ENCODE results near the gene UHRF1.
"Not testable (repeated sequence)": the region's sequence is repeated elsewhere in the genome, so short reads cannot be mapped to it uniquely, and the experiment has no call there.

The UHRF1 gene

DNA sequence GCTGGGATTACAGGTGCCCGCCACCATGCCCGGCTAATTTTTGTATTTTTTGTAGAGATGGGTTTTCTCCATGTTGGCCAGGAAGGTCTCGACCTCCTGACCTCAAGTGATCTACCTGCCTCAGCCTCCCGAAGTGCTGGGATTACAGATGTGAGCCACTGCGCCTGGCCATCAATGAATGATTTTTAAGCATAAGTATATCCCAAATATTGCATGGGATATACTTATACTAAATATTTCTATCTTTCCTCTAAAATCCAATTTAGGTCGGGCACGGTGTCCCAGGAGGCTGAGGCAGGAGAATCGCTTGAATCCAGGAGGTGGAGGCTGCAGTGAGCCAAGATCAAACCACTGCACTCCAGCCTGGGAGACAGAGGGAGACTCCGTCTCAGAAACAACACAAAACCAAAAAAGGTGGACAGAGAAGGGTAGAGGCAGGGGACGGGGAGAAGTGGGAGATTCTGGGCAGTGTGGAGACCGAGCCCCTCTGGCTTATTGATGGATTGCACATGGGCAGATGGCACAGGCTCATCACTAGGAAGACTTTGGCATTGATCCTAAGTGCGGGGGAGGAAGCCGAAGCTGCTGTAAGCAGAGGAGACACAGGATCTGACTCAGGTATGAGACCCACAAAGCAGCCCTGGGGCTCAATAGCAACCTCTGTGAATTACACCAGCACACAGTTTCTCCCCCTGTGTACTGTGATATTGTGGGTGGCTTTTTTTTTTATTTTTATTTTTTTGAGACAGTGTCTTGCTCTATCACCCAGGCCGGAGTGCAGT, 20.1 kb upstream of the UHRF1 start:
- H3K27me3 ChIP-seq (ENCODE audit: insufficient read depth, insufficient read length) = peaks cover 10% of the 10 kb centered on the region
- no peaks in the 10 kb centered on the region for H3K9me3 ChIP-seq (ENCODE audit: insufficient read depth, low read length)
- H3K4me3 ChIP-seq (ENCODE audit: insufficient read length, low read depth) = no peak overlapping the region
- DNase-seq (ENCODE audit: low read depth, low spot score) = no peak
- H3K4me1 ChIP-seq (ENCODE audit: insufficient read depth, insufficient read length) = no peaks in the 10 kb centered on the region
- H3K36me3 ChIP-seq (ENCODE audit: insufficient read depth, insufficient read length, low read length) = no peaks in the 10 kb centered on the region
- H3K9ac ChIP-seq (ENCODE audit: insufficient read length, low read depth) = no peak overlapping the region
- TF ChIP-seq SUZ12 (IDR thresholded peaks at IDR 0.05; ENCODE audit: extremely low read depth, insufficient read depth, insufficient read length) (no peak), YY1 (IDR thresholded peaks at IDR 0.05; ENCODE audit: insufficient read depth, insufficient read length) (no peak), ZNF274 (IDR thresholded peaks at IDR 0.05; ENCODE audit: low read depth, low read length) (no peak)

DNA sequence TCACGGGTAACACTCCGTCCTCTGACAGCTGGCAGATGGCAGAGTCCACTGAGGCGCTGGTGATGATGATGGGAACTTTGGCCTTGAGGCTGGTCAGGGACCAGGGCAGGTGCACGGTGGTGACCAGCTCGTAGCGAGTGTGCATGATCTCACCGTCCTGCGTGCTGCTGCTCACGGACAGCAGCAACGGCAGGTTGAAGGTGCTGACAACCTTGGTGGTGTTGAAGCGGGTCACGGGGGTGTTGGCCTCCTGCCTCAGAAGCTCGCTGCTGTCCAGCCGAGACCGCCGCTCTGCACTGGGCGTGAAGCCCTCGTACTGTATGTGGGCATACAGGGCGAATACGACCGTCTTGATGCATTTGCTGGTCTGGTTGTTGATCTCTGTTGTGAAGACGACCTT, 18.2 kb upstream of the UHRF1 start:
- no peak for TF ChIP-seq YY1 (IDR thresholded peaks at IDR 0.05; ENCODE audit: insufficient read depth, insufficient read length)
- TF ChIP-seq ZNF274 (IDR thresholded peaks at IDR 0.05; ENCODE audit: low read depth, low read length) = no peak
- TF ChIP-seq SUZ12 (IDR thresholded peaks at IDR 0.05; ENCODE audit: extremely low read depth, insufficient read depth, insufficient read length) = no peak
- H3K4me1 ChIP-seq (ENCODE audit: insufficient read depth, insufficient read length) = peaks cover 4% of the 10 kb centered on the region
- no peak for DNase-seq (ENCODE audit: low read depth, low spot score)
- no peak overlapping the region for H3K9ac ChIP-seq (ENCODE audit: insufficient read length, low read depth)
- H3K36me3 ChIP-seq (ENCODE audit: insufficient read depth, insufficient read length, low read length) = no peaks in the 10 kb centered on the region
- no peaks in the 10 kb centered on the region for H3K9me3 ChIP-seq (ENCODE audit: insufficient read depth, low read length)
- H3K27me3 ChIP-seq (ENCODE audit: insufficient read depth, insufficient read length) = peaks cover 16% of the 10 kb centered on the region
- no peak overlapping the region for H3K4me3 ChIP-seq (ENCODE audit: insufficient read length, low read depth)

DNA sequence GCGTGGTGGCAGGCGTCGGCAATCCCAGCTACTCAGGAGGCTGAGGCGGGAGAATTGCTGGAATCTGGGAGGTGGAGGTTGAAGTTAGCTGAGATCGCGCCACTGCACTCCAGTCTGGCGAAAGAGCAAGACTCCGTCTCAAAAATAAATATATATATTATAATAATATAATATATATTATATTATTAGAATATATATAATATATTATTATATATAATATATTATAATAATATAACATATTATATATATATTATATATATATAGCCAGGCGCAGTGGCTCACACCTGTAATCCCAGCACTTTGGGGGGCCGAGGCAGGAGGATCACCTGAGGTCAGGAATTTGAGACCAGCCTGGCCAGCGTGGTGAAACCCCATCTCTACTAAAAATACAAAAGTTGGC, 16.3 kb upstream of the UHRF1 start:
- H3K4me3 ChIP-seq (ENCODE audit: insufficient read length, low read depth); H3K36me3 ChIP-seq (ENCODE audit: insufficient read depth, insufficient read length, low read length); H3K9ac ChIP-seq (ENCODE audit: insufficient read length, low read depth); DNase-seq (ENCODE audit: low read depth, low spot score); H3K9me3 ChIP-seq (ENCODE audit: insufficient read depth, low read length): not testable (repeated sequence)
- peaks cover 10% of the 10 kb centered on the region for H3K4me1 ChIP-seq (ENCODE audit: insufficient read depth, insufficient read length)
- peaks cover 20% of the 10 kb centered on the region for H3K27me3 ChIP-seq (ENCODE audit: insufficient read depth, insufficient read length)

DNA sequence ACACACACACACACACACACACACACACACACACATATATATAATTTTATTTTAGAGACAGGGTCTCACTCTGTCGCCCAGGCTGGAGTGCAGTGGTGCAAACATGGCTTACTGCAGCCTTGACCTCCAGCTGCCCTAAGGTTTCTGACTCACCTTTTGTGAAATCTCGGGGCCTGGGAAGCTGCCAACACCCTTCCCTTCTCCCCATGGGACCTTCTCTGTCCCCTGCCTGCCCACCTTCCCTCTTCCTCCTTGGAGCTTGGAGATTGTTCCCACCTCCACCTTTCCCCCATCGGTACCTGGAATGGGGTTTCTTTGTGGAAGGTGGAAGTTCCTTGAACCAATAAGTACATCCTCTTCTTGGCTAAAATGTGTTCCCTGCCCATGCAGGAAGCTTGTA, 12.9 kb upstream of the UHRF1 start:
- Histone ChIP-seq H3K9me3 (ENCODE audit: insufficient read depth, low read length) (no peaks in the 10 kb centered on the region), H3K27me3 (ENCODE audit: insufficient read depth, insufficient read length) (peaks cover 13% of the 10 kb centered on the region), H3K9ac (ENCODE audit: insufficient read length, low read depth) (no peak overlapping the region), H3K4me3 (ENCODE audit: insufficient read length, low read depth) (no peak overlapping the region), H3K36me3 (ENCODE audit: insufficient read depth, insufficient read length, low read length) (no peaks in the 10 kb centered on the region), H3K4me1 (ENCODE audit: insufficient read depth, insufficient read length) (peaks cover 10% of the 10 kb centered on the region)
- no peak for TF ChIP-seq YY1 (IDR thresholded peaks at IDR 0.05; ENCODE audit: insufficient read depth, insufficient read length)
- TF ChIP-seq ZNF274 (IDR thresholded peaks at IDR 0.05; ENCODE audit: low read depth, low read length) = no peak
- TF ChIP-seq SUZ12 (IDR thresholded peaks at IDR 0.05; ENCODE audit: extremely low read depth, insufficient read depth, insufficient read length) = no peak
- DNase-seq (ENCODE audit: low read depth, low spot score) = no peak

DNA sequence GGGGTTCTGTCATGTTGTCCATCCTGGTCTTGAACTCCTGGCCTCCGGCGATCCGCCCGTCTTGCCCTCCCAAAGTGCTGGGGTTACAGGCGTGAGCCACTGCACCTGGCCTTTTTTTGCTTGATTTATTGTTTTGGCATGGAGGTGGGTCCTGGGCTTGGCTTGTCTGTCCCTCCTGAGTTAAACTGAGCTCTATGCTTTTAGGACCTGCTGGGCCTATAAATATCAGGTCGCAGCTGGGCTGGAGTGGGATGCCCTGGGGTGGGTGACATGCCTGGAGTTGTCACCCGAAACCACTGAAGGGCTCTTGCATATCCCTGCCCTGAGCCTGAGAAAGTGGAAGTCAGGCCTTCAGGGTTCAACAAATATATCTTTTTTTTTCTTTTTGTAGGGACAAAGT, 12.2 kb upstream of the UHRF1 start:
- no peak for DNase-seq (ENCODE audit: low read depth, low spot score)
- Histone ChIP-seq H3K9me3 (ENCODE audit: insufficient read depth, low read length) (no peaks in the 10 kb centered on the region), H3K4me3 (ENCODE audit: insufficient read length, low read depth) (no peak overlapping the region), H3K9ac (ENCODE audit: insufficient read length, low read depth) (no peak overlapping the region), H3K4me1 (ENCODE audit: insufficient read depth, insufficient read length) (peaks cover 10% of the 10 kb centered on the region), H3K27me3 (ENCODE audit: insufficient read depth, insufficient read length) (peaks cover 11% of the 10 kb centered on the region), H3K36me3 (ENCODE audit: insufficient read depth, insufficient read length, low read length) (no peaks in the 10 kb centered on the region)
- no peak for TF ChIP-seq YY1 (IDR thresholded peaks at IDR 0.05; ENCODE audit: insufficient read depth, insufficient read length)
- TF ChIP-seq ZNF274 (IDR thresholded peaks at IDR 0.05; ENCODE audit: low read depth, low read length) = no peak
- TF ChIP-seq SUZ12 (IDR thresholded peaks at IDR 0.05; ENCODE audit: extremely low read depth, insufficient read depth, insufficient read length) = no peak

DNA sequence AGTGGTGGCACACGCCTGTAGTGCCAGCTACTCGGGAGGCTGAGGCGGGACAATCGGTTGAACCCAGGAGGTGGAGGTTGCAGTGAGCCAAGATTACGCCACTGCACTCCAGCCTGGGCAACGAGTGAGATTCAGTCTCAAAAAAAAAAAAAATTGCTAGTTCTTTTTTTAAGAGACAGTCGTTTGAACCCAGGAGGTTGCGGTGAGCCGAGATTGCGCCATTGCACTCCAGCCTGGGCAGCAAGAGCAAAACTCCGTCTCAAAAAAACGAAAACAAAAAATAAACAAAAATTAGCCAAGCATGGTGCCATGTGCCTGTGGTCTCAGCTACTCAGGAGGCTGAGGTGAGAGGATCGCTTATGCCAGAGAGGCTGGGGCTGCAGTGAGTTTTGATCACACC, 8.4 kb upstream of the UHRF1 start:
- not testable (repeated sequence) for H3K27me3 ChIP-seq (ENCODE audit: insufficient read depth, insufficient read length); H3K9me3 ChIP-seq (ENCODE audit: insufficient read depth, low read length); H3K36me3 ChIP-seq (ENCODE audit: insufficient read depth, insufficient read length, low read length); DNase-seq (ENCODE audit: low read depth, low spot score); H3K9ac ChIP-seq (ENCODE audit: insufficient read length, low read depth); H3K4me1 ChIP-seq (ENCODE audit: insufficient read depth, insufficient read length); H3K4me3 ChIP-seq (ENCODE audit: insufficient read length, low read depth)

DNA sequence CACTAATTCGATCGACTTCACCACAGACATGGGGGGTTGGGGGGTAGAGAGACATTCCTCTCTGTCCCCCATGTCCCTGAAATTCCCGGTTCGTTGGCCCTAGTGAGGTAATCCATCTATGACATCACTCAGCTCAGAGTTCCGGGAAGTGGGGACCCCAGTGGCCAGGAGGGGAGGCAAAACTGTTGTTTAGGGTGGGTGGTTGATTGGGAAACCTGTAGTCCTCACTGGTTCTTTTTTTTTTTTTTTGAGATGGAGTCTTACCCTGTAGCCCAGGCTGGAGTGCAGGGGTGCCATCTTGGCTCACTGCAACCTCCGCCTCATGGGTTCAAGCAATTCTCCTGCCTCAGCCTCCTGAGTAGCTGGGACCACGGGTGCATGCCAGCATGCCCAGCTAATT, 6.5 kb upstream of the UHRF1 start, which contains the start of gene ARRDC5:
Gene ARRDC5 (minus strand): TSS at position 101 of the 400 bp plus-strand sequence. CDS start 71 bp downstream, at position 30.
- TF ChIP-seq SUZ12 (IDR thresholded peaks at IDR 0.05; ENCODE audit: extremely low read depth, insufficient read depth, insufficient read length) (no peak), YY1 (IDR thresholded peaks at IDR 0.05; ENCODE audit: insufficient read depth, insufficient read length) (no peak), ZNF274 (IDR thresholded peaks at IDR 0.05; ENCODE audit: low read depth, low read length) (no peak)
- no peak for DNase-seq (ENCODE audit: low read depth, low spot score)
- H3K9ac ChIP-seq (ENCODE audit: insufficient read length, low read depth) = no peak within 1 kb of the TSS
- H3K36me3 ChIP-seq (ENCODE audit: insufficient read depth, insufficient read length, low read length) = no peaks in the 10 kb centered on the region
- no peaks in the 10 kb centered on the region for H3K9me3 ChIP-seq (ENCODE audit: insufficient read depth, low read length)
- no peaks in the 10 kb centered on the region for H3K4me1 ChIP-seq (ENCODE audit: insufficient read depth, insufficient read length)
- peaks cover 2% of the 10 kb centered on the region for H3K27me3 ChIP-seq (ENCODE audit: insufficient read depth, insufficient read length)
- no peak within 1 kb of the TSS for H3K4me3 ChIP-seq (ENCODE audit: insufficient read length, low read depth)
